Measurements from ENCODE around the gene CIAO1. TPM values are rescaled to one million over a fixed set of nuclear protein-coding genes. Genes with fewer than 3 reads are reported as not detected.

CIAO1 gene
- total and polyA plus RNA-seq, 2 of the 8 experiments (the other 6 are each of a cell fraction or from before 2014, with no cell fraction given): 63.7 to 99.2 TPM

DNA sequence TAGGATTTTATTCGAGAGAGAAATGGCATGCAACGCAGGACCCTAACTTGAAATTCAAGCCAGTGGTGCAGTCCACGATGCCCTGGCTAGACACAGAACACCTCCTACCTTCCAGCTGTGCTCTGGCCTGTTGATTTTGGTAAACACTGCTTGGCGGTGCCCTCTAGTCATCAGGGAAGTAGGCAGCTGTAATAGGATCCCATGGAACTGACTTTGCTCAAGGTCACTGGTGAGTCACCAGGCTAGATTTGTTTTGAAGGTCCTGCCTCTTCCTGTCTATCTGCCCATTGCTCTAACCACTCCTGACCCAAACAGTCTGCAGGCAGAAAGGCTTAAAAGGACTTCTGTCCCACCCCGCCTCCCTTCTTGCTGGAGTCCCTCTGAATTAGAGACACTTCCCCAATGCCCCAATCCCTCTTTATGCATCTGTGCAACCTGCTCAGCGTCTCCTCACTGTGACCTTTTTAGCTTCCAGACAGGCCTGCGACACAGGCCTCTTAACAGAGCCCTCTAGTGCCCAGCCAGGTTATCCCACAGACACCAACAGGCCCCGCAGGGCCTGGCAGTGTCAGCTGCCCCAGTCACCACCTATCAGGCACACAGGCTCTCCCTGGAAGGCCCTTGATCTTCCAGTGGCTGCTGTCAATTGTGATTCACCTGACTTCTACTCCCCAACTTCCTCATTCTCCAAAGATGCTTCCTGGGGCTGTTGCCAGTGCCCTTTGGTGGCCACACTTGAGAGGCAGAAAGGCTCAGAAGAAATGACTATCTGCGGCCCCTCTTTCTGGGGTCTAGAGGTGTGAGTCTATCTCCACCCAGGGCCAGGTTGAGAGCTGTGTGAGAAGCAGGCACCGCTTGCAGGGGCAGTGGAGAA is 5.4 kb upstream of the CIAO1 start:
- Histone ChIP-seq H4K8ac (ENCODE audit: extremely low read depth, insufficient read depth, low read length) (no peak overlapping the region), H3K79me1 (ENCODE audit: low read depth, low read length) (peaks cover 26% of the 10 kb centered on the region), H4K20me1 (replicated peaks in 1 of 2; ENCODE audit: control insufficient read depth in 1 of 2, insufficient read depth in 2 of 2, low read length in 2 of 2) (peaks cover 0 to 16% of the 10 kb centered on the region in 2 experiments), H3K27me3 (replicated peaks in 1 of 4; ENCODE audit: control insufficient read depth in 3 of 4, extremely low read depth in 1 of 4, insufficient read depth in 3 of 4, low read length in 3 of 4) (no peaks in the 10 kb centered on the region), H2AFZ (ENCODE audit: low read length) (no peak overlapping the region), H3K4ac (replicated peaks; ENCODE audit: insufficient read length, low read depth, low read length) (no peak overlapping the region), H2BK12ac (ENCODE audit: low read depth, low read length) (no peak overlapping the region), H4K5ac (ENCODE audit: insufficient read length, low read depth, low read length) (no peak overlapping the region), H3K4me2 (ENCODE audit: insufficient read depth in 1 of 2, low read depth in 2 of 2, low read length in 2 of 2) (0 out of 4 replicates have a peak overlapping the region, but pooled peaks of 1 of the 2 experiments have one; percentile 13), H3K14ac (ENCODE audit: insufficient read length) (no peak overlapping the region), H3K23ac (ENCODE audit: insufficient read length) (no peak overlapping the region), H3K4me1 (replicated peaks in 1 of 4; ENCODE audit: control insufficient read depth in 3 of 4, insufficient read depth in 4 of 4, low read length in 3 of 4) (peaks cover 0 to 9% (median 3%) of the 10 kb centered on the region in 4 experiments; a peak in 4 of 7 replicates), H3K9ac (replicated peaks in 1 of 4; ENCODE audit: extremely low read depth in 1 of 4, low read depth in 3 of 4, low read length in 3 of 4) (no peak overlapping the region), H3K23me2 (ENCODE audit: low read depth, low read length) (peaks cover 7% of the 10 kb centered on the region; the same call in 1 of the 2 replicates), H3K36me3 (ENCODE audit: control insufficient read depth in 2 of 4, insufficient read depth in 4 of 4, low read length in 3 of 4) (peaks cover 0 to 2% (median 0%) of the 10 kb centered on the region in 4 experiments; a peak in 1 of 8 replicates), H4K91ac (replicated peaks; ENCODE audit: insufficient read length, low read length) (no peak overlapping the region), H2BK120ac (replicated peaks; ENCODE audit: low read depth, low read length) (no peak overlapping the region), H2BK5ac (ENCODE audit: low read depth, low read length) (no peak overlapping the region), H3K18ac (ENCODE audit: extremely low read depth, low read length) (no peak overlapping the region), H3K9me3 (ENCODE audit: insufficient read depth in 2 of 2, low read depth in 1 of 2, low read length in 1 of 2) (no peaks in the 10 kb centered on the region), H2BK20ac (ENCODE audit: low read length) (no peak overlapping the region), H3K79me2 (ENCODE audit: control insufficient read depth in 1 of 2, insufficient read depth in 2 of 2, low read length in 2 of 2) (peaks cover 0 to 27% of the 10 kb centered on the region in 2 experiments; a peak in 2 of 4 replicates), H3K27ac (ENCODE audit: low read depth, low read length) (no peak overlapping the region), H2AK5ac (ENCODE audit: low read depth, low read length) (no peak overlapping the region), H3K56ac (replicated peaks; ENCODE audit: insufficient read length, low read depth, low read length) (no peak overlapping the region), H3K4me3 (ENCODE audit: extremely low read depth in 1 of 4, insufficient read depth in 2 of 4, low read depth in 3 of 4, low read length in 4 of 4) (no peak overlapping the region), H2BK15ac (ENCODE audit: low read length) (no peak overlapping the region)
- FAIRE-seq (no peak), DNase-seq (ENCODE audit: low read depth in 1 of 2, low spot score in 2 of 2) (peak in 1 of 2 experiments; percentile 57)
- WGBS, 2 experiments (ENCODE audit: extremely low coverage in 1 of 2, insufficient coverage in 1 of 2, insufficient read length in 1 of 2, insufficient replicate concordance in 2 of 2, low coverage in 1 of 2, low lambda C conversion rate in 2 of 2, missing lambda C conversion rate in 1 of 2): 73% methylated on average over 10 of the region's 10 CpGs; no CpG with 5 or more reads in 1 of the 2 experiments
- TF ChIP-seq SIN3A (conservative IDR thresholded peaks at IDR 0.05 in 1 of 2, IDR thresholded peaks at IDR 0.05 in 1 of 2; ENCODE audit: low read depth in 1 of 2, low read length in 2 of 2) (peak in 1 of 2 experiments; percentile 70; a peak in 1 of 4 replicates), TAF7 (optimal IDR thresholded peaks at IDR 0.05; ENCODE audit: borderline replicate concordance, low read depth, low read length) (no peak), RAD21 (IDR thresholded peaks at IDR 0.05 in 1 of 2, conservative IDR thresholded peaks at IDR 0.05 in 1 of 2; ENCODE audit: low read depth in 2 of 2, low read length in 2 of 2) (peak; percentile 40 to 63)
- TF ChIP-seq, protein P1, sequence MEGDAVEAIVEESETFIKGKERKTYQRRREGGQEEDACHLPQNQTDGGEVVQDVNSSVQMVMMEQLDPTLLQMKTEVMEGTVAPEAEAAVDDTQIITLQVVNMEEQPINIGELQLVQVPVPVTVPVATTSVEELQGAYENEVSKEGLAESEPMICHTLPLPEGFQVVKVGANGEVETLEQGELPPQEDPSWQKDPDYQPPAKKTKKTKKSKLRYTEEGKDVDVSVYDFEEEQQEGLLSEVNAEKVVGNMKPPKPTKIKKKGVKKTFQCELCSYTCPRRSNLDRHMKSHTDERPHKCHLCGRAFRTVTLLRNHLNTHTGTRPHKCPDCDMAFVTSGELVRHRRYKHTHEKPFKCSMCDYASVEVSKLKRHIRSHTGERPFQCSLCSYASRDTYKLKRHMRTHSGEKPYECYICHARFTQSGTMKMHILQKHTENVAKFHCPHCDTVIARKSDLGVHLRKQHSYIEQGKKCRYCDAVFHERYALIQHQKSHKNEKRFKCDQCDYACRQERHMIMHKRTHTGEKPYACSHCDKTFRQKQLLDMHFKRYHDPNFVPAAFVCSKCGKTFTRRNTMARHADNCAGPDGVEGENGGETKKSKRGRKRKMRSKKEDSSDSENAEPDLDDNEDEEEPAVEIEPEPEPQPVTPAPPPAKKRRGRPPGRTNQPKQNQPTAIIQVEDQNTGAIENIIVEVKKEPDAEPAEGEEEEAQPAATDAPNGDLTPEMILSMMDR (IDR thresholded peaks at IDR 0.05; ENCODE audit: control extremely low read depth in 1 of 3, insufficient read depth in 1 of 3, low read depth in 1 of 3, low read length in 3 of 3): peak; percentile 38 to 64 (median 57)
- TF ChIP-seq, protein P2, sequence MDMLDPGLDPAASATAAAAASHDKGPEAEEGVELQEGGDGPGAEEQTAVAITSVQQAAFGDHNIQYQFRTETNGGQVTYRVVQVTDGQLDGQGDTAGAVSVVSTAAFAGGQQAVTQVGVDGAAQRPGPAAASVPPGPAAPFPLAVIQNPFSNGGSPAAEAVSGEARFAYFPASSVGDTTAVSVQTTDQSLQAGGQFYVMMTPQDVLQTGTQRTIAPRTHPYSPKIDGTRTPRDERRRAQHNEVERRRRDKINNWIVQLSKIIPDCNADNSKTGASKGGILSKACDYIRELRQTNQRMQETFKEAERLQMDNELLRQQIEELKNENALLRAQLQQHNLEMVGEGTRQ (IDR thresholded peaks at IDR 0.05; ENCODE audit: low read length): peak; percentile 46; the same call in 1 of the 2 replicates
- ChIA-PET CTCF (ENCODE audit: partially characterized antibody) (interaction anchor here (0.7 to 2.5 kb wide), 20 partner anchors 9 to 251 kb away, joined by 3 to 11 read pairs (median 4); partner anchors contain the start of gene ASTL), POLR2A (ENCODE audit: partially characterized antibody) (interaction anchor here (1.3 to 3.8 kb wide), 4 partner anchors 9 to 52 kb away, joined by 3 to 16 read pairs (median 8); partner anchors contain the start of gene STARD7)

Measured in H1 (cell line).